ENCODE data around the gene ARRB1.
A peak's percentile ranks its signal among the peaks of the same experiment; 100 is the strongest.

The ARRB1 gene

GRCh38 chr11:75301131-75301530 lies 50.3 kb downstream of the ARRB1 start:
- DNase-seq (ENCODE audit: low spot score) = no peak

GRCh38 chr11:75298976-75299260 lies 52.5 kb downstream of the ARRB1 start:
- no peak for DNase-seq (ENCODE audit: low spot score)

GRCh38 chr11:75298191-75298975 lies 53.1 kb downstream of the ARRB1 start:
- DNase-seq (ENCODE audit: low spot score) = no peak

GRCh38 chr11:75293903-75294302 lies 57.6 kb downstream of the ARRB1 start:
- DNase-seq (ENCODE audit: low spot score) = no peak

GRCh38 chr11:75292943-75293342 lies 58.5 kb downstream of the ARRB1 start:
- no peak for DNase-seq (ENCODE audit: low spot score)

- DNase-seq (ENCODE audit: low spot score) = no peak
These were observed 59.7 kb downstream of the ARRB1 start for GRCh38 chr11:75291741-75292140.

- no peak for DNase-seq (ENCODE audit: low spot score)
These were observed 61.5 kb downstream of the ARRB1 start for GRCh38 chr11:75289919-75290318.

GRCh38 chr11:75289511-75289760 lies 62.0 kb downstream of the ARRB1 start:
- no peak for DNase-seq (ENCODE audit: low spot score)

- DNase-seq (ENCODE audit: low spot score) = no peak
These were observed 63.9 kb downstream of the ARRB1 start for GRCh38 chr11:75287579-75287978.

GRCh38 chr11:75286826-75287465 lies 64.5 kb downstream of the ARRB1 start:
- DNase-seq (ENCODE audit: low spot score) = no peak

- no peak for DNase-seq (ENCODE audit: low spot score)
These were observed 65.6 kb downstream of the ARRB1 start for GRCh38 chr11:75285776-75286360.

- no peak for DNase-seq (ENCODE audit: low spot score)
These were observed 68.0 kb downstream of the ARRB1 start for GRCh38 chr11:75283391-75283931.

GRCh38 chr11:75281469-75282095 lies 69.9 kb downstream of the ARRB1 start:
- no peak for DNase-seq (ENCODE audit: low spot score)

GRCh38 chr11:75280770-75281468 lies 70.5 kb downstream of the ARRB1 start:
- DNase-seq (ENCODE audit: low spot score) = peak; percentile 41

- peak; percentile 82 for DNase-seq (ENCODE audit: low spot score)
These were observed 71.2 kb downstream of the ARRB1 start for GRCh38 chr11:75280227-75280701.

GRCh38 chr11:75279273-75279672 lies 72.2 kb downstream of the ARRB1 start:
- no peak for DNase-seq (ENCODE audit: low spot score)

GRCh38 chr11:75277991-75278790 lies 73.3 kb downstream of the ARRB1 start:
- DNase-seq (ENCODE audit: low spot score) = no peak

GRCh38 chr11:75277211-75277805 lies 74.2 kb downstream of the ARRB1 start:
- DNase-seq (ENCODE audit: low spot score) = no peak

GRCh38 chr11:75276686-75277085 lies 74.8 kb downstream of the ARRB1 start:
- DNase-seq (ENCODE audit: low spot score) = no peak

GRCh38 chr11:75276186-75276585 lies 75.3 kb downstream of the ARRB1 start:
- no peak for DNase-seq (ENCODE audit: low spot score)

GRCh38 chr11:75275581-75275980 lies 75.9 kb downstream of the ARRB1 start:
- peak; percentile 58 for DNase-seq (ENCODE audit: low spot score)
